LNCAP (cell line): Measurements from ENCODE around the gene TBC1D4.

Experiments
- TF ChIP-seq, protein P1 (sequence below): fragments of 450-650 bp; IDR thresholded peaks from 2 replicates; pipeline ENCODE4 v1.5.1; 2017; ENCODE audit warnings: mild to moderate bottlenecking

TBC1D4 gene

DNA sequence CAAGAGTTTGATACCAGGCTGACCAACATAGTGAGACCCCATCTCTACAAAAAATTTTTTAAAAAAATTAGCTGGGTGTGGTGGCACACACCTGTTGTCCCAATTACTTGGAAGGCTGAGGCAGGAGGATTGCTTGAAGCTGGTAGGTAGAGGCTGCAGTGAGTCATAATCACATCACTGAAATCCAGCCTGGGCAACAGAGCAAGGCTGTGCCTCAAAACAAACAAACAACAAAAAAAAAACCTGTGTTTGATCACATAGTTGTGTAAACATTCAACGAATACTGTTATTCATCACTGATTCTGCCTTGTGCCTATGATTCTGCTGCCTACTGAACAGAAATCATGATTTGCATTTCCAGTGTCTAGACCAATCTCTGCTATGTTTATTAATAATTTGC lies 134.0 kb downstream of the TBC1D4 start:
- TF ChIP-seq, protein P1, sequence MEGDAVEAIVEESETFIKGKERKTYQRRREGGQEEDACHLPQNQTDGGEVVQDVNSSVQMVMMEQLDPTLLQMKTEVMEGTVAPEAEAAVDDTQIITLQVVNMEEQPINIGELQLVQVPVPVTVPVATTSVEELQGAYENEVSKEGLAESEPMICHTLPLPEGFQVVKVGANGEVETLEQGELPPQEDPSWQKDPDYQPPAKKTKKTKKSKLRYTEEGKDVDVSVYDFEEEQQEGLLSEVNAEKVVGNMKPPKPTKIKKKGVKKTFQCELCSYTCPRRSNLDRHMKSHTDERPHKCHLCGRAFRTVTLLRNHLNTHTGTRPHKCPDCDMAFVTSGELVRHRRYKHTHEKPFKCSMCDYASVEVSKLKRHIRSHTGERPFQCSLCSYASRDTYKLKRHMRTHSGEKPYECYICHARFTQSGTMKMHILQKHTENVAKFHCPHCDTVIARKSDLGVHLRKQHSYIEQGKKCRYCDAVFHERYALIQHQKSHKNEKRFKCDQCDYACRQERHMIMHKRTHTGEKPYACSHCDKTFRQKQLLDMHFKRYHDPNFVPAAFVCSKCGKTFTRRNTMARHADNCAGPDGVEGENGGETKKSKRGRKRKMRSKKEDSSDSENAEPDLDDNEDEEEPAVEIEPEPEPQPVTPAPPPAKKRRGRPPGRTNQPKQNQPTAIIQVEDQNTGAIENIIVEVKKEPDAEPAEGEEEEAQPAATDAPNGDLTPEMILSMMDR: no peak

DNA sequence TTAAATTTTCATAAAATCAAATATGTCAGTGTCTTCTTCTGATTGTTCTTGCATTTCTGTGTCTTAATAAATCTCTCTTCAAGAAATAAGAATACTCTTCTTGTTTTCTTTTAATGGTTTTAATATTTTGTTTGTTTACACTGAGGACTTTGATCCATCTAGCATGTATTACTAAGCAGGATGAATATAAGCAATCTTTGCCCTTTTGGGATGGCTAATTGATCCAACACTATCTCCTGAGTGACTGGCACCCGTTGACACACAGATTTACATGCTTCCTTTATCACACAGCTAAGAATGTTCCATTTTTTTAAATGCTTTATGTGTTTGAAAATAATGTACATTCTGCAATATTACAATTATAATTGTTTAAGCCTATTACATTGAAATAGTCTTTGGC lies 134.5 kb downstream of the TBC1D4 start:
- TF ChIP-seq, protein P1: no peak

DNA sequence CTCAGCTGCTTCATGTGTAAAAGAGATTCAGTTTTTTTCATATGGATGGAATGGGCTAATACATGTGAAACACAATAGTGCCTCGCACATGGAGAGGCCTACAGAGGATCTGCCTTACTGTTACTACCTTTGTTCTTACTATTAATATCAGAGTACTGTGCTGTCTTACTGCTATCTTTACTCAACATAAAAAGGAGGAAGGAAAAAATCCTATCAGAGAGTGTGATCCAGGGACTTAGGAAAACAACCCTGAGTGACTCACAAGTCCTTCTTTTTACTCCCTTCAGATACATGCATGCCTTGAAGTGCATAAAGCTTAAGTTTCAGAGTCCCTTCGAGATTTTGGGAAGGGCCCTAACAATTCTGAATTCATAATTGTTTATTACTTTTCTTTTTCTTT lies 136.8 kb downstream of the TBC1D4 start:
- TF ChIP-seq, protein P1: no peak

DNA sequence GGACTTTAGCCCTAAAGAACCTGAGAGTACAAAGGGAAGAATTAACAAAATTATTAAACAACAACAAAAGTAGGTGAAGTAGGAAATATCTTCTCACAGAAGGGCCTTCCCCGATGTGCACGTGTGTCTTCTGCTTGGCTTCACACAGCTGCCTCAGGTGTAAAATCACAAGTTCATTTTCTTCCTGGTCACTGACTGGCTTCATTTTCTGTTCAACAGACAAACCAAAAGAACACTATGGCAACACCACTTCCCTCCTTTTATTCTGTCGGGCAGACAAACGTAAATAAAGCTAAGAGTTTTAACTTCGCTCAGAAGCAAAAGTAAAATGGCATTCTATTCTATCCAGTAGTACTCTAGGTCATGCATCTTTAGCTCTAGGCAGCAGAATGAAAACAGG lies 140.9 kb downstream of the TBC1D4 start:
- TF ChIP-seq, protein P1: no peak

DNA sequence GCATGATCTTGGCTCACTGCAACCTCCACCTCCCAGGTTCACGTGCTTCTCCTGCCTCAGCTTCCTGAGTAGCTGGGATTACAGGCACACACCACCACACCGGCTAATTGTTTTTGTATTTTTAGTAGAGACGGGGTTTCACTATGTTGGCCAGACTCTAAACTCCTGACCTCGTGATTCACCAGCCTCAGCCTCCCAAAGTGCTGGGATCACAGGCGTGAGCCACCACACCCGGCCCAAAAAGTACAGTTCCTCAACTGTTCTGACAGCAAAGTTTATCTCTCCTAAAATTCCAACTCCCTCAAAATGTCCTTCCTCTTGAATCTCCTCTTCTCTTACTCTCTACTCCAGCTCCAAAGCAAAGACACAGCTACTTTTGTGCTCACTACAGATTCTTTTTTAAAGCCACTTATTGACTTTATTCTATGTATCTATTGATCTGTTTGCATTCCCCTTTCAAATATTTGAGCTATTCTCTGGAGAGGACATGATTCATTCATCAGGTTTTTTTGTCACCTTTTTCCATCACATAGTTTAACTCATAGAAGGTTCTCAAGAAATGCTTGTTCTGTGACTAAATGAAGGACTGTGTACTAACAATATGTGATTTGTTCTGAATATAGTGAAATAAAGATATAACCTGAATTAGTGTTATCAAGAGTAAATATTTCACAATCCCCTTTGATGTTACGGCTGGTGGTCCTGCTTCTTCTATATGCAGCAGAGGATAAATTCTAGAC lies 142.2 kb downstream of the TBC1D4 start:
- TF ChIP-seq, protein P1: no peak

DNA sequence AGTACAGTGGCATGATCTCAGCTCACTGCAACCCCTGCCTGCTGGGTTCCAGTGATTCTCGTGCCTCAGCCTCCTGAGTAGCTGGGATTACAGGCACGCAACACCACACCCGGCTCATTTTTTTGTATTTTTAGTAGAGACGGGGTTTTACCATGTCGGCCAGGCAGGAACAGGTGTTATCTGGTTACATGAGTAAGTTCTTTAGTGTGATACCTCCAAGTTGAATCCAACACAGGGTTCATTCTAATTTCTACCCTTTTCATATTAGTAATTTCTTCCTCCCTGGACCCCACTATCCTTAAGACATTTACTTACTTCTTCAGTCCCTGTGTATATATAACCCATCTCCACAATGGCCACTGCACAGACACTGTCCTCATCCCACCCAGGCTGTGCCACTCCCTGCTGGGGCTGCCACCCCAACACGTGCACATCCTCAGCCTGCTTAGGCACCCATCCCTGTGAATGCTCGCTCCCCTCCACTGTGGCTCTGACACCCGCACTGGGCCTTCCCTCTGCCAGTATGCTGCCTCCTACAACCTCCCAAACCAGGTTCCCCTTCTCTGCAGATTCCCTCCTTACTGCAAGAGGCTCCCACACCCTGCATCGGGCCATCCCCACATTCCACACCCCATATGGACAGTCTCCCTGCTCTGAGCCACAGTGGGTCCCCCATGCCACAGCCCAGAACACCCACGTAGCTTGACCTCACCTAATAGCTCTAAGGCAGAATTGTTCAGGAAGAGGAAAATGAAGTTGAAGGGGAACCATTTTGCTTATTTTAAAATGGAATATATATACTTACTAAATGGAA lies 147.1 kb downstream of the TBC1D4 start:
- TF ChIP-seq, protein P1: no peak

DNA sequence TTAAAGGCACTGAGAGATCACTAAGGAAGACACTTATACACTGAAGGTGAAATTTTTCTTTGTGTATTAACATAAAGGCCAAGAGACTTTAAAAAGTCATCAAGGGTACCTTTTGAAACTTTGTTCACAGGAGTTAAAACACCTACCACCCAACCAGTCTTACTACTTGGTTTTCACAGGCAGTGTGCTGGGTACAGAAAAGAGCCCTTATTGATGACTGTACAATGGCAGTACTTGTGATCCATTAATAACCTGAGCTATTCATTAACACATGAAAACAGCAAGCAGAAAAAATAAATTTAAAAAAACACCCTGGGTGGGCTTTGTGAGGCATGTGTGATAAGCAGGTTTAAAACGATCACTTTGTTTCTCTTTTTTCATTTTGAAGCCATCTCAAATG lies 148.9 kb downstream of the TBC1D4 start:
- TF ChIP-seq, protein P1: no peak
